Astrocyte (in vitro differentiated cells and primary cell): ENCODE data around the gene TMED4. TPM values are rescaled to one million over a fixed set of nuclear protein-coding genes. Genes with fewer than 3 reads are reported as not detected.

Experiments used
- DNase-seq: peaks from one replicate; pipeline ENCODE4 v3.0.0-alpha.2; 2010; ENCODE audit warnings: low read depth
- FAIRE-seq: peaks from 2 replicates; lab custom pipeline; 2011; peaks lifted over from hg19 to GRCh38; lab: Jason Lieb, UNC
- H2AFZ ChIP-seq: 2 replicates; pipeline ENCODE4 v1.6.0; 2012; ENCODE audit warnings: low read depth, low read length, inconsistent platforms
- H3K27ac ChIP-seq: 2 replicates; pipeline ENCODE4 v1.5.1; 2011; ENCODE audit warnings: low read depth, low read length, inconsistent platforms
- H3K27me3 ChIP-seq: 2 replicates; pipeline ENCODE4 v1.6.0; 2011; ENCODE audit warnings: low read length, inconsistent platforms; ENCODE audit not compliant: insufficient read depth
- H3K36me3 ChIP-seq: 2 replicates; pipeline ENCODE4 v1.5.1; 2011; ENCODE audit warnings: low read length, inconsistent platforms; ENCODE audit not compliant: insufficient read depth
- H3K4me1 ChIP-seq: 2 replicates; pipeline ENCODE4 v1.5.1; 2011; ENCODE audit warnings: low read length, inconsistent platforms; ENCODE audit not compliant: insufficient read depth
- H3K4me2 ChIP-seq: 2 replicates; pipeline ENCODE4 v1.6.0; 2012; ENCODE audit warnings: low read length, inconsistent platforms
- H3K4me3 ChIP-seq: 2 replicates; pipeline ENCODE4 v1.5.1; 2011; ENCODE audit warnings: low read depth, mild to moderate bottlenecking, low read length, inconsistent platforms; ENCODE audit not compliant: insufficient read depth
- H3K79me2 ChIP-seq: 2 replicates; pipeline ENCODE4 v1.6.0; 2012; ENCODE audit warnings: mild to moderate bottlenecking, low read length, inconsistent platforms; ENCODE audit not compliant: insufficient read depth
- H3K9ac ChIP-seq: 2 replicates; pipeline ENCODE4 v1.6.0; 2012; ENCODE audit warnings: mild to moderate bottlenecking, low read length, inconsistent platforms
- H3K9me3 ChIP-seq: 2 replicates; pipeline ENCODE4 v1.5.1; 2012; ENCODE audit warnings: low read depth, mild to moderate bottlenecking, low read length, inconsistent platforms; ENCODE audit not compliant: insufficient read depth
- H4K20me1 ChIP-seq: 2 replicates; pipeline ENCODE4 v1.6.0; 2012; ENCODE audit warnings: low read length, inconsistent platforms; ENCODE audit not compliant: insufficient read depth
- H3K27ac Mint-ChIP-seq: one replicate; pipeline ENCODE4 v1.8.0; 2021; ENCODE audit warnings: mild to moderate bottlenecking, mixed read lengths; ENCODE audit not compliant: unreplicated experiment
- H3K27me3 Mint-ChIP-seq: one replicate; pipeline ENCODE4 v1.8.0; 2021; ENCODE audit warnings: low read depth, mixed read lengths; ENCODE audit not compliant: unreplicated experiment
- H3K36me3 Mint-ChIP-seq: one replicate; pipeline ENCODE4 v1.8.0; 2021; ENCODE audit warnings: low read depth, mixed read lengths; ENCODE audit not compliant: unreplicated experiment
- H3K4me1 Mint-ChIP-seq: one replicate; pipeline ENCODE4 v1.8.0; 2021; ENCODE audit warnings: low read depth, mixed read lengths; ENCODE audit not compliant: unreplicated experiment
- H3K4me3 Mint-ChIP-seq: one replicate; pipeline ENCODE4 v1.8.0; 2021; ENCODE audit warnings: mild to moderate bottlenecking, moderate library complexity, mixed read lengths; ENCODE audit not compliant: unreplicated experiment
- H3K9me3 Mint-ChIP-seq: one replicate; pipeline ENCODE4 v1.8.0; 2021; ENCODE audit warnings: mild to moderate bottlenecking, mixed read lengths; ENCODE audit not compliant: unreplicated experiment
- EZH2 ChIP-seq: IDR thresholded peaks from 2 replicates; pipeline ENCODE4 v1.6.1; 2012; ENCODE audit warnings: mild to moderate bottlenecking, low read length, inconsistent platforms; ENCODE audit not compliant: insufficient read depth
- total RNA-seq: library from RNA; stranded (reverse); gene quantifications from 2 replicates; pipeline ENCODE4 v1.2.1, GENCODE V29; 2021
- TF ChIP-seq, protein P1 (sequence below): IDR thresholded peaks from 2 replicates; pipeline ENCODE4 v1.5.1; 2011; ENCODE audit warnings: low read depth, mild to moderate bottlenecking, inconsistent platforms, low read length, moderate library complexity; ENCODE audit not compliant: insufficient read depth

TMED4 gene
- total RNA-seq, 1 donor from 2014 or later: 69.2 TPM

DNA sequence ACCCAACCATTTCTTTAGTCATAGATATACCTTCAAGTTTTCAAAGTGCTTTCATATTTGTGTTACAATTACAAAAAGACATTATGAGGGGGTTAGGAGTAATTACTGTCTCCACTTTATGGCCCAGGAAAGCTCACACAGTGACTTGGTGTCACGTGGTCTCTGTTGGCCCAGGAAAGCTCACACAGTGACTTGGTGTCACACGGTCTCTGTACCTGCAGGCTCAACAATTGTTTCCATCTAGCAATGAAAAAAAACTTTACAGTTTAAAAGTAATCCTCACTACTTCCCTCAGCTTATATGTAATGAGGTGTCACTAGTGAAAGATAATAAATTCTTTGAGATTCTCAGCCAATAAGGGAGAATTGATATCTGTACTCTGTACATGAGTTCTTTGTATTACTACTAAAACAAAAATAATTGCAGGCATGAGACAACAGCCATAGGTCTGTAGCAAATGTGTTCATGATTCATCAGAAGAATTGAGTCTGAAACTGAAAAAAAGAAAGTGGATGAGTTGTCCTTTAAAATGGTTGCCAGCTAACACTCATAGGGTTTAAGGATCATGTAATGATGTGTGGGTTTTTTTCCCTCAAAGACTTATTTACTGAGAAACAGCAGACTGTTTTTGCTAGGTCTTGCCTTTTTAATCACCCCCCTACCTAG lies 35.3 kb upstream of the TMED4 start:
- Histone ChIP-seq H3K27me3 (no peaks in the 10 kb centered on the region), H3K4me3 (no peak overlapping the region), H3K27ac (peak overlapping the region; percentile 74), H3K36me3 (no peaks in the 10 kb centered on the region), H3K4me1 (peaks cover 9% of the 10 kb centered on the region), H3K9me3 (no peaks in the 10 kb centered on the region), H4K20me1 (peaks cover 55% of the 10 kb centered on the region), H2AFZ (no peak overlapping the region), H3K9ac (peak overlapping the region; percentile 45), H3K79me2 (peaks cover 98% of the 10 kb centered on the region), H3K4me2 (peak overlapping the region; percentile 51)
- Mint-ChIP-seq H3K27ac (peak overlapping the region; percentile 85), H3K4me3 (peak overlapping the region; percentile 8), H3K27me3 (no peaks in the 10 kb centered on the region), H3K4me1 (peaks cover 54% of the 10 kb centered on the region), H3K9me3 (no peaks in the 10 kb centered on the region), H3K36me3 (peaks cover 8% of the 10 kb centered on the region)
- peak; percentile 70 for DNase-seq
- no peak for FAIRE-seq
- TF ChIP-seq EZH2: no peak
- TF ChIP-seq, protein P1, sequence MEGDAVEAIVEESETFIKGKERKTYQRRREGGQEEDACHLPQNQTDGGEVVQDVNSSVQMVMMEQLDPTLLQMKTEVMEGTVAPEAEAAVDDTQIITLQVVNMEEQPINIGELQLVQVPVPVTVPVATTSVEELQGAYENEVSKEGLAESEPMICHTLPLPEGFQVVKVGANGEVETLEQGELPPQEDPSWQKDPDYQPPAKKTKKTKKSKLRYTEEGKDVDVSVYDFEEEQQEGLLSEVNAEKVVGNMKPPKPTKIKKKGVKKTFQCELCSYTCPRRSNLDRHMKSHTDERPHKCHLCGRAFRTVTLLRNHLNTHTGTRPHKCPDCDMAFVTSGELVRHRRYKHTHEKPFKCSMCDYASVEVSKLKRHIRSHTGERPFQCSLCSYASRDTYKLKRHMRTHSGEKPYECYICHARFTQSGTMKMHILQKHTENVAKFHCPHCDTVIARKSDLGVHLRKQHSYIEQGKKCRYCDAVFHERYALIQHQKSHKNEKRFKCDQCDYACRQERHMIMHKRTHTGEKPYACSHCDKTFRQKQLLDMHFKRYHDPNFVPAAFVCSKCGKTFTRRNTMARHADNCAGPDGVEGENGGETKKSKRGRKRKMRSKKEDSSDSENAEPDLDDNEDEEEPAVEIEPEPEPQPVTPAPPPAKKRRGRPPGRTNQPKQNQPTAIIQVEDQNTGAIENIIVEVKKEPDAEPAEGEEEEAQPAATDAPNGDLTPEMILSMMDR: no peak

DNA sequence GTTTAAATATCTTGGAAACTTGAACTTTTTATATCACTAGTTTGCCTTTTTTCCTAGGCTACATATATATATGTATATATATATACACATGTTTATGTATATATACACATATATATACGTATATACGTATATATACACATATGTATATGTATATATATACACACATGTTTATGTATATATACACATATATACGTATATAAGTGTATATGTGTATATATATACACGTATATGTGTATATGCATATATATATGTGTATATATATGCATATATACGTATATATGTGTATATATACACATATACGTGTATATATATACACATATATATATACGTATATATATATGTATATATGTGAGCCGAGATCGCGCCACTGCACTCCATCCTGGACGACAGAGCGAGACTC lies 34.5 kb upstream of the TMED4 start:
- H3K36me3 Mint-ChIP-seq: peaks cover 6% of the 10 kb centered on the region
- Histone ChIP-seq H3K27ac (no peak overlapping the region), H4K20me1 (peaks cover 48% of the 10 kb centered on the region), H3K9me3 (no peaks in the 10 kb centered on the region), H3K79me2 (peaks cover 98% of the 10 kb centered on the region), H3K4me2 (no peak overlapping the region), H3K4me3 (no peak overlapping the region), H3K9ac (no peak overlapping the region), H3K36me3 (no peaks in the 10 kb centered on the region), H2AFZ (no peak overlapping the region), H3K4me1 (peaks cover 9% of the 10 kb centered on the region), H3K27me3 (no peaks in the 10 kb centered on the region)
- H3K4me3 Mint-ChIP-seq: no peak overlapping the region
- no peak overlapping the region for H3K27ac Mint-ChIP-seq
- DNase-seq: no peak
- H3K27me3 Mint-ChIP-seq: no peaks in the 10 kb centered on the region
- H3K9me3 Mint-ChIP-seq: no peaks in the 10 kb centered on the region
- TF ChIP-seq, protein P1: no peak
- no peak for TF ChIP-seq EZH2
- no peak for FAIRE-seq
- H3K4me1 Mint-ChIP-seq: peaks cover 49% of the 10 kb centered on the region

DNA sequence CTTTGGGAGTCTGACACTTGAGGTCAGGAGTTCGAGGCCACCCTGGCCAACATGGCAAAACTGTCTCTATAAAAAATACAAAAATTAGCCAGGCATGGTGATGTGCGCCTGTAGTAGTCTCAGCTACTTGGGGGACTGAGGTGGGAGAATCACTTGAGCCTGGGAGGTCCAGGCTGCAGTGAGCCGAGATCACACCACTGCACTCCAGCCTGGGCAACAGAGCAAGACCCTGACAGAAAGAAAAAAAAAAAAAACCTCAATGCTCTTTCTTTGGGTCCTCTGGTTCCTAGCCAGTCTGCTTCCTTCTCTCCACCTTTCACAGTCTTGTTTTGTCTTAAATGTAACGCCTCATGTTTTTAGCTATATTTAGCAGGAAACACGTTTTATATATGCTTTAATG lies 33.8 kb upstream of the TMED4 start:
- Mint-ChIP-seq H3K9me3 (no peaks in the 10 kb centered on the region), H3K4me1 (peaks cover 43% of the 10 kb centered on the region), H3K36me3 (peaks cover 2% of the 10 kb centered on the region), H3K27me3 (no peaks in the 10 kb centered on the region), H3K27ac (no peak overlapping the region), H3K4me3 (no peak overlapping the region)
- peaks cover 42% of the 10 kb centered on the region for H4K20me1 ChIP-seq
- DNase-seq (no peak), FAIRE-seq (no peak)
- peaks cover 9% of the 10 kb centered on the region for H3K4me1 ChIP-seq
- no peaks in the 10 kb centered on the region for H3K36me3 ChIP-seq
- no peak overlapping the region for H2AFZ ChIP-seq
- no peak overlapping the region for H3K27ac ChIP-seq
- no peaks in the 10 kb centered on the region for H3K9me3 ChIP-seq
- TF ChIP-seq, protein P1: no peak
- no peak for TF ChIP-seq EZH2
- H3K27me3 ChIP-seq: no peaks in the 10 kb centered on the region
- H3K79me2 ChIP-seq: peaks cover 96% of the 10 kb centered on the region
- no peak overlapping the region for H3K9ac ChIP-seq
- H3K4me2 ChIP-seq: no peak overlapping the region
- H3K4me3 ChIP-seq: no peak overlapping the region
